ENCODE data around the gene PKNOX1.
"Not testable (repeated sequence)": the region's sequence is repeated elsewhere in the genome, so short reads cannot be mapped to it uniquely, and the experiment has no call there.

PKNOX1 gene

DNA sequence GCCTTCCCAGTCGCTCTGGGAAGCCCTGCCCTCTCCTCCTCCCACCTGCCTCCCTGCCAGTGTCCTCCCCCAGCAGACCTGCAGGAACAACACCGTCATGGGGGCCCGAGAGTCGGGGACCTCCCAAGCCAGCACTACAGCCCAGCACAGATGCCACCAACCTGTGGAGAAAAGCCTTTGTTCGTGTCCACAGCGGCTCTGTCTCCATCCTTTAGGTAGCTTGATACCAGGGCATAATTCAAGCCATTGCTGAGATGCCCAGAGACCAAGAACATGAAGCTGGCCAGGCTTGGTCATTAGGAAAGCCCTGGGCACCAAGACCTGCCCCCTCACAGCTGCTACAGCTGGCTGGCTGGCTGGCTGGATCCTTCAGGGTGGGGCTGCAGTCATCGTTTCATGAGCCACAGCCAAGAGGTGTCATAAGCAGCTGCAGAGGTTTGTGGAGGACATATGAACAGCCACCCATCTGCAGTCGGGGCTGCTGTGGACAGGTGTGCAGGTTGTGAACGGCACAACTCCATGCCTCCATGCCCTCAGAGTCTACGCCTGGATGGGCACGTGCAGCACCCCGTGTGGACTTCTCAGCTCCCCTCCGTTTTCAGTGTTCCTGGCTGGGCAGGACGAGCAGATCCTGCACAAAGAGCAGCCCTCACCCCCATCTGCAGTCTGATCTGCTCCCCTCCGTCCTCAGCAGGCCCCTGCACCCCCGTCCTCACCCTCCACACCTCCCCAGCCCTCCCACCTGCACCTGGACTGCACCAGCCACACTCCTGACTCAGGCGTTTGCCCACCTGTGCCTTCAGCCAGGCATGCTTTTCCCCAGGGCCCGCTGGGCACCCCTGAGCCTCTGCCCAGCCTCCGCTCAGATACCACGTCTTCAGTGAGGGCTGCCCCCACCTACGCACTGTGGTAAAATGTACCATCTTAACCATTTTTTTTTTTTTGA lies 71.8 kb downstream of the PKNOX1 start:
- not testable (repeated sequence) for DNase-seq (ENCODE audit: low read depth in 2 of 2)

DNA sequence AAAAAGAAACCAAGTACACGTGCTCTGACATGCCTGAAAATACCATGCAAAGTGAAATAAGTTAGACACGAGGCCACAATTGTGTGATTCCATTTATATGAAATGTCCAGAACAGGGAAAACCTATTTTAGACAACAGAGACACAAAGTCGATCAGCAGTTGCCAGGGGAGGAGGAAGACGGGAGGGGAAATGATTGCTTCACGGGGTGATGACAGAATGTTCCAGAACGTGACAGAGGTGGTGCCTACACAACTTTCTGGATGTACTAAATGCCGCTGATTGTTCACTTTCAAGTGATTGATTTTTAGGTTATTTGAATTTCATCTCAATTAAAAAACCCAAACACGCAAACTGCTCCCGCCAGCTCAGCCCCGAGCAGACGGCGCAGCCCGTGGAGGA lies 78.8 kb downstream of the PKNOX1 start:
- DNase-seq (ENCODE audit: low read depth in 2 of 2) = not testable (repeated sequence)

DNA sequence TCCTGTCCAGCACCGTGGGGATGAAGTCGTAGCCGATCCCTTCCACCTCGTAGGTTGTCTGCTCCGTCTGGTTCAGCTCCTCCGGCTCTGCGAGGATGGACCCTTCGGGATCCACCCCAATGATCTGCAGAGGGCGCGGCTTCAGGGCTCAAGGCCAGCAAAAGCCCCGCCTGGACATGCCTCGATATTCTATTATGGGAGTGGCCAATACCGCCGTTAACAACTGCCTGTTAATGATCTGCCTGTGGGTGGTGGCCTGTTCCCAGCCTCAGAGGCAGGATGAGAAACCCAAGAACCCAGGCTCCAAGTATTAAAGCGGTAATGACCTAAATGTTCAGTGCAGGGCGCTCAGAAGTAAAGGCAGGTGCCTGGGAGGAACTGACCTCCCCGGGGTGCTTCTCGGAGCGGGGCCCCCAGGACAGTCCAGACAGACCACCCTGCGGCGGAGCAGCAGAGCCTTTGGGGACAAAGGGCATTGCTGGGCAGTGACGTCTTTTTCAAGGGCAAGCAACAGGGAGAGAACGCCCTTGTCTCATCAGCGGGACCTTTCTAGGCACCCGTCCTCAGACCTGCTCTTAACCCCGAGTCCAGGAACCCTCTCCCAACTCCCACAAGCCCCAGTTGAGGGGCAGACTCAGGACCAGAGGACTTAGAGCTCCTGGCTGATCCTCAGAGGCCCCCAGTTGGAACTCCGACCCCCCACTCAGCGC lies 88.7 kb downstream of the PKNOX1 start:
- DNase-seq (ENCODE audit: low read depth in 2 of 2) = not testable (repeated sequence)

DNA sequence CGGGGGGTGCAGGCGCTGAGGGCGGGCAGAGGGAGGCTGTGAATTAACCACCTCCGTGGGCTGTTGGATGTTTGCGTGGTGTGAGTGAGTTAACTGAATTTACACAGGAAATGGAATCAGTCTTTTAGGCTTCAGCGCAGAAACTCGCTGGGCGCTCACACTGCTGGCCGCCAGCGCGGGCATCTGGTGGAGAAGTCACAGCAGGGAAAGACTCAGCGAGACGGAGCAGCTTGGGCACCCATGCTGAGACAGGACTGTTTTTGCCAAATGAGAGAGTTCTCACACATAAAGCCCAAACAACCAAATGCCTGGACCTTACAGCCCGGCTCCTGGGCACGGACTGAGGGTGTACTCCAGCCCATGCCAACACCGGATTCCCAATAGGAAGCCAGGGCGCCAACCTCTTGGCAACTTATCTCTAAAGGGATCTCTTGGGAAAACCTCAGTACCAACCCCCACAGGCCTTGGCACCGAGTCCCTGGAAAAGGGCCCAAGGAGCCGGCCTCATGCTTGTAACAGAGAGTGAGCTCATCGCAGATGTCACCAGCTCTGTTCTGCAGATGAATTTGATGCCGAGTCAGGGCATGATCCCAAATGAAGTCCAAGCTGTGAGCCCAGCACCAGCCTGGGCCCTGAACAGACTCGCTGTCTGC lies 90.0 kb downstream of the PKNOX1 start:
- DNase-seq (ENCODE audit: low read depth in 2 of 2) = not testable (repeated sequence)

DNA sequence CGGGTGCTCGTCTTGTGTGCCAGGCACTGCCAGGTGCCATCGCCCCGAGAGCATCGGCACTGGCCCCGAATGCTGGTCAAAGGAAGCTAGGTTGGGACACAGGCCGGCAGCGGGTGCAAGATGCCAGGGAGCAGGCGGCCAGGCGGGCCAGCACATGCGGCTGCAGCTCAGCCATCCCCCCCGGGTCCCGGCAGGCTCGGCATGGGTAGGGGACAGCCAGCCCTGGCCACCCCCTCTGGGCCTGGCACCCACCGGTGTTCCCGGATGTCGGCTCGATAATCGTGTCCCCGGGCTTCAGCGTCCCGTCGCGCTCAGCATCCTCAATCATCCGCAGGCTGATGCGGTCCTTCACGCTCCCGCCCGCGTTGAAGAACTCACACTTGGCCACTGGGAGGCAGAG lies 91.6 kb downstream of the PKNOX1 start:
- DNase-seq (ENCODE audit: low read depth in 2 of 2) = not testable (repeated sequence)

DNA sequence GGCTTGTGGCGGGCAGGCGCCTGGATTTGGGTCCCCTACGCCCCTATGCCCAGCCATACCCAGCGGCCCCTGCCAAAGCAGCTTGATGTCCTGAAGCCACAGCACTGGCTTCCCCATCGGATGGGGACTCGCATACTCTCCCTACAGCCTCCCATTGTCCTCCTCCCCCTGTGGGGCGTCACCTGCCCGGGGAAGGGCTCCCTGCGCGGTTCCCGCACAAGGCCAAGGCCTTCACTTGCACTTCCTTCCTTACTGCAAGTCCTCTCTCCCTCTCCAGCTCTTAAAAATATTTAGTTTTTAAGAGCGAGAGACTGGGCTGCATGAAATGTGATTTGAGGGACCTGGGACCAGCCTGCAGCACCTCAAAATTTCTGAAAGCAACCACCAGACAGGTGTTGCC lies 92.3 kb downstream of the PKNOX1 start:
- DNase-seq (ENCODE audit: low read depth in 2 of 2) = not testable (repeated sequence)

DNA sequence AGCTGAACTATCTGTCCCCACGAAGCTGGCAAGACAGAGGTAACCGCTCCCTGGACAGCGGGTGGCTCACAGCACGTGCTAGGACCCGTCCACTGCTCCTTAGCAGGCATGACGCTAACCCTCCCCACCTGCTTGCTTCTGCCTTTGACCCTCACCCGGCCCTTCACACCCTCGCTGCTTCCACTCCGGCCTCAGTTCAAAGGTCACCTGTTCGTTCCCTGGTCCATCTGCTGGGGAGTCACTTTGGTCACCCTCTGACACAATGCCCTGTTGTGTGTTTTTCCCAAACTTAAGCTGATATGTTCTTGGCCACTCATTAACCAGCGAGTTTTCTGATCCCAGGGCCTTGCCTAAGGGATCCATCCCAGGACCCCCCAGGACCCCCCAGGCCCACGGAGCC lies 93.7 kb downstream of the PKNOX1 start:
- not testable (repeated sequence) for DNase-seq (ENCODE audit: low read depth in 2 of 2)

DNA sequence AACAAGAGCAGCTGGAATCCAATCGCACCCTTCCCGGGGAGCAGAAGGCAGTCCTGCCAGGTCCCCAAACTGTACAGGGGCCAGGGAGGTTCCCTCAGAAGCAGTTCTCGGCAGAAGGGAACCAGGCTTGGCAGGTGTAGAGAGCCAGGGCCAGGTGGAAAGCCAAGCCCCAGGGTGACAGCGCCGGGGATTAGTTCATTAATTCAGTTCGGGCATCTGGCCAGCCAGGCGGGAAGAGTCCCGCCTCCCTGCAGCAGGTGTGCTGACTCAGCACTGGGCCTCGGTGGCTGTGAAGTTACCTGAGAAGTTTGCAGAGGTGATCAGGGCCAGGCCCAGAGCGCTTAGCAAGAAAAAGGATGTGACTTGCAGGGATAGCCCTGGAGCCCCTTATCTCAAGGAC lies 95.3 kb downstream of the PKNOX1 start:
- DNase-seq (ENCODE audit: low read depth in 2 of 2) = not testable (repeated sequence)

DNA sequence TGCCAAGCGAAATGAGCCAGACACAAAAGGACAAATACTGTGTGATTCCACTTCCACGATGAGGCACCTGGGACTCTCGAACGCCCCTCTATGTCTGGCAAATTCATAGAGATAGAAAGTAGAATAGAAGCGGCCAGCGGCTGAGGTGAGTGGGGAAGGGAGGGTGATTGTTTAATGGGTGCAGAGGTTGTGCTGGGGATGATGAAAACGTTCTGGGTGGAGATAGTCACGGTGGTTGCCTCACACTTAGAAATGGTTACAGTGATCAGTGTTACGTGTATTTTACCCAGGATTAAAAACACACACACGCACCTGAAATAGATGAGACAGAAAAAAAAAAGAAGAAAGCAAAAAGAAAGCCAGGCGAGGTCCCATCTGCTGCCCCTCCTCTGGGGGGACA lies 98.4 kb downstream of the PKNOX1 start:
- DNase-seq (ENCODE audit: low read depth in 2 of 2) = not testable (repeated sequence)

DNA sequence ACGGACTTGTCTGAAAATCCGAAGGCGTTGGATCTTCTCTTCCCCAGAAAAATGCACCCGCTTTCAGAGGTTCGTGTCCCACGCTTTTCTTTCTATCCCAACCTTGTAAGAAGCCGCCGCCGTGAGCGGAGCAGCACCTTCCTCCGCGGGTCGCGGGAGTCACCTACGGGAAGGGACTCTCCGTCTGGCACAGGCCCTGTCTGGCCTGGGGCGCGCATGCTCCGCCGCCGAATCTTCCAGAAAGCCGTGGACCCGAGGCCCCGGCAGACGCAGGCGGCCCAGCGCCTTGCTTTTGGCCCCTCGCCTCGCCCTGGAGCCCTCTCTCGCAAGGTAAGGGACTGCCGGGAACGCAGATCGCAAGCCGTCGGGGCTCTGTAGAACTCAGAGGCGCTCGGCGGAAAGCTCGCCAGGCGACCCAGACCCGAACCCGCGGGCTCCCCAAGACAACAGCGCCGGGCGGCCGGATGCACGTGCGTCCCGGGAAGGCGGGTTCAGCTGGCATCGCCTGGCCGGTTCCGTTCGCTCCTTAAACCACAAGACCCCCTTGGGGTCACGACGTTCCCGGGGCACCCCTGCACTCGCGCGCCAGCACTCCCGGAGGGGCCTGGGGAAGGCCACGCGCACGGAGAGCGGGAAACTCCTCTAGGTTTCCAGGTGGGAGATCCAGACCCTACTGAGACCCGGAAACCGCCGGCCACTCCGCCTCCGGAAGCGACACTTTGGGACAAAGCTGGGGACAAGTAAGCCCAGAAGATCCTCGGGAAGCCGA lies 100.2 kb downstream of the PKNOX1 start:
- DNase-seq (ENCODE audit: low read depth in 2 of 2) = not testable (repeated sequence)

DNA sequence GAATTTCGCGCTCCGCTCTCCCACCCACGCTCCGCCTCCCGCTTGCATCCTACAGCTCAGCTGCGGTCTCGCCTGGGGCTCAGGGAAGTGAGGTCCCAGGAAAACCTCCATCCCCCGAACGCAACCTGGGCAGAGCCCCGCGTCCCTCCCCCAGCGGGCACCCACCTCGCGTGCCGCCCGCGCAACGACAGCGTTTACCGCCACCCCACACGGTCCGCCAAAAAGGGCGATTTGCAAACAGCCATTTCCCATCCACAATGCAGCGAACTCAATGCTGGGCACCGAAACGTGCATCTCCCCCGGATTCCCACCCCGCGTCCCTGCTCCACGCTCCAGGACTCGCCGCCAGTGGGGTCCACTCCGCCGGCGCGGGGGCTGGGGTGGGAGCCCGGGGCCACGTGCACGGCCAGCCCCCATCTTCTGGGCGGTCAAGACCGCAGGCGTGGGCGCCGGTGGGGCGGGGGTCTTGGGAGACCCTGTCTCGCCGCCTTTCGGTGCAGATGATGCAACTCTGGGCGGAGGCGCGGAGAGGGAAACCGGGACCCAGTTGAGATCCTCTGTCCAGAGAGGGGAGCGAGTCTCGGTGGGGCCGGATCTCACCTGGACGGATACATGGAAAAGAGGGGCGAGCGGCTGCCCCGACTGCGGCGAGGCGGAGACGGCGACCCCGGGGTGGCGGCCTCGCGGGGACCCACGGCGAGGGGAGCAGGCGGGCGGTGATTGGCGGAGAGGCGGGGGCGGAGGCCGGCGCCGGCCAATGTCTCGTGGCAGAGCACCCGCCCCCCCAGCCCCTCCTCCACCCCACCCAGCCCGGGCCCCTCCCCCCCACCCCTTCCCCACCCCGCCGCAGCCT lies 101.0 kb downstream of the PKNOX1 start, which contains the start of gene CBS:
Gene CBS, minus strand, starts transcription at position 666 of the 853 bp plus-strand sequence. CDS start 3,642 bp downstream, outside the sequence.
- not testable (repeated sequence) for DNase-seq (ENCODE audit: low read depth in 2 of 2)

DNA sequence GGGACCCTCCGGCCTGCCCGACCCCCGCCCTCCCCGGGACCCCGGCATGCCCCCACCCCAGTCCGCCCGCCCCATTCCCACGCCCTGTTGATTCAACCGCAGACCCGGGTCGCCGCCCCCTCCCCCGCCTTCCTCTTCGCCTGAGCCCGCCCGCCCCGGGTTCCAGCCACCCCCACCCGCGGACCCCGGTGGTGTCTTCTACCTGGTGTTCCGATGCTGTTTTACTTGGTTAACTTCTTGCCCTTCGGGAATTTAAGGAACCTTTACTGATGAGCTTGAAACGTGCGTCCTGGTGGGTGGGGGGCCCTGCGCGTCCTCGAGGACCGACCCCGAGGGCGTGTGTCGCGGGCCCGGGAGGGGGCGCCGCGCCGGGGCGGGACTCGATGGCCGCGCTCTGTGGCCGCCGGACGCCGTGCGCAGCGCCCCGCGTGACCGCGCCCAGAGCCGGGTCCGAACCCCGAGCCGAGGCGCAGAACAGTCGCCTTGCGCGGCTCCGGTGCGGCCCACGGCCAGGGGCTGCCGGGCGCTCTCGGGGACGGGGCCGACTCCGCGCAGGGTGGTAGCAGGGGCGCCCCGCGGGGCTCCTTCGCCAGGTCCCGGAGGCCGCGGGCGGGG lies 101.8 kb downstream of the PKNOX1 start:
- DNase-seq (ENCODE audit: low read depth in 2 of 2) = not testable (repeated sequence)

DNA sequence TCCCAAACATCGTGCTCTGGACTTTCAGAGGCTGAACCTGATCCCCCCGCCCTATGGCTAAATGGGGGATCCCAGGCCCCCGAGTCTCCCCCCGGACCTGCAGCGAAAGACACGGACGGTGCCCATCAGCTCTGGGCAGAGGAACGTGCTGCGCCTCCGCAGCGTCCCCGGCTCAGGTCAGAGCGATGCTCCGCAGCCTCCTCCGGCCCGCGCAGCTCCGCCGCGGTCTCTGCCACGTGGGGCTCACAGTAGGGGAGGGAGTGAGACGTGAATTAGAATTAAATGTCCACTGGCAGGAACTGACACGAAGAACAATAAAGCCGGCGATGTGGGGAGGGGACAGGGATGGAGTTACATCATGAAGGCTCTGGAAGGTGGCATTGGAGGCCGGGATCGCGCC lies 102.3 kb downstream of the PKNOX1 start:
- not testable (repeated sequence) for DNase-seq (ENCODE audit: low read depth in 2 of 2)

DNA sequence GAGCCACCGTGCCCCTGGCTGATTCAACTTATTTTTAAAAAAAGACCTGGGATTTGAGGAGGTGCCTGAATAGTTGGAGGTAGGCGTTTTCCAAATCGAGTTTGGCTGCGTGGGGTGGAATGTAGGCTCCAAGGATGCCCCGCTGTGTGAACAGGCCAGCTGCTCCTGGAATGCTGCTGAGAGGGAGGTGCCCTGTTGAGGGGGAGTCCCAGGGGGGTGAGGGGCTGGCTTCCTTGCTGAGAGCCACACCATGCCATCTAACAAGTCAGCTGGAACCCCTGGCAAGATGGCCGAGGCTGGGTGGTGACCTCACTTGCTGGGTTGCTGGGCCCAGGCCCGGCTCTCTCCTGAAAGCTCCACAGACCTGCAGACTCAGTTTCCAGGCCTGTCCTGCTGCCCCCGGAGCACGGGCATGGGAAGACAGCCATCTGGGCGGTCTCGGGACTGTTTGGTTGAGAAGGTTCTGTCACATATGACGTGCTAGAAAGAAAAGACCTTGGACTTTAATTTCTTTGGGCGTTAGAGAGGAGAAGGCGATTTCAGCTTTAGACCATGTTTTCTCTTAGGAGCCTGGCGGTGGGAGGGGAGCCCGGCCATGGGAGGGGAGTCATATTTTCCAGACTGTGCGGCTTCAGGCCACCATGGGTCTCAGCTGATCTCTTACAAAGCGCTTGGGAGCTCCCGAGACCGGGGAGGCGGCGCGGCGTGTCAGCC lies 108.4 kb downstream of the PKNOX1 start:
- not testable (repeated sequence) for DNase-seq (ENCODE audit: low read depth in 2 of 2)

Measured in activated CD8-positive, alpha-beta memory T cell treated with anti-CD3 and anti-CD28 coated beads for 4 hours (primary cell).